Calu3 (cell line): ENCODE measurements around the gene RABGAP1. TPM values are rescaled to one million over a fixed set of nuclear protein-coding genes. Genes with fewer than 3 reads are reported as not detected.

Experiments used
- BruUV-seq: library from RNA; stranded (reverse); fragments of 400-500 nt; replicated peaks from 2 replicates; lab custom pipeline; 2021; lab: Mats Ljungman, UMichigan
- CTCF ChIA-PET: fragments of 300-600 bp; sonication (Branson Sonifier 250); formaldehyde crosslinking; loops from one replicate; lab custom pipeline; 2022; ENCODE audit warnings: antibody characterized with exemption; lab: Charles Lee
- DNase-seq: peaks from one replicate; pipeline ENCODE4 v3.0.0; 2022
- H3K27ac Mint-ChIP-seq: one replicate; pipeline ENCODE4 v1.8.0; 2022; ENCODE audit warnings: mixed read lengths; ENCODE audit not compliant: unreplicated experiment
- H3K27me3 Mint-ChIP-seq: one replicate; pipeline ENCODE4 v1.8.0; 2022; ENCODE audit warnings: mixed read lengths; ENCODE audit not compliant: unreplicated experiment
- H3K36me3 Mint-ChIP-seq: one replicate; pipeline ENCODE4 v1.8.0; 2022; ENCODE audit warnings: mild to moderate bottlenecking, moderate library complexity, mixed read lengths; ENCODE audit not compliant: insufficient read depth, unreplicated experiment
- H3K4me1 Mint-ChIP-seq: one replicate; pipeline ENCODE4 v1.8.0; 2022; ENCODE audit warnings: mild to moderate bottlenecking, low read depth, mixed read lengths; ENCODE audit not compliant: unreplicated experiment
- H3K4me3 Mint-ChIP-seq: one replicate; pipeline ENCODE4 v1.8.0; 2022; ENCODE audit warnings: mild to moderate bottlenecking, low read depth, moderate library complexity, mixed read lengths; ENCODE audit not compliant: unreplicated experiment
- H3K9me3 Mint-ChIP-seq: one replicate; pipeline ENCODE4 v1.8.0; 2022; ENCODE audit warnings: low read depth, mixed read lengths; ENCODE audit not compliant: unreplicated experiment
- CTCF ChIP-seq: fragments of 200-600 bp; IDR thresholded peaks from one replicate; pipeline ENCODE4 v1.8.0; 2022; ENCODE audit warnings: antibody characterized with exemption; ENCODE audit not compliant: unreplicated experiment
- intact Hi-C: fragments of 100-400 bp; cut with micrococcal nuclease; formaldehyde crosslinking; loops from one replicate; pipeline ENCODE4 v1.10.0; 2022; ENCODE audit not compliant: unreplicated experiment
- total RNA-seq: library from RNA; stranded (reverse); gene quantifications from 2 replicates; pipeline ENCODE4 v1.2.3, GENCODE V29; 2022

The RABGAP1 gene
- total RNA-seq, 1 experiment from 2014 or later, result 57.9 TPM

- no peak for DNase-seq
- intact Hi-C loops, result no loop called here
- Mint-ChIP-seq H3K27me3 (no peaks in the 10 kb centered on the region), H3K4me3 (no peak overlapping the region), H3K9me3 (no peaks in the 10 kb centered on the region), H3K36me3 (peaks cover 7% of the 10 kb centered on the region), H3K4me1 (no peaks in the 10 kb centered on the region), H3K27ac (no peak overlapping the region)
- no peak for TF ChIP-seq CTCF
- no TSS peak for BruUV-seq
- CTCF ChIA-PET, result no interaction called here
Observed at GRCh38 chr9:122918310-122918709, 22.5 kb upstream of the RABGAP1 start.

- intact Hi-C loops, result no loop called here
- H3K27ac Mint-ChIP-seq, result no peak overlapping the region
- BruUV-seq, result no TSS peak
Observed at GRCh38 chr9:122922713-122923112, 18.1 kb upstream of the RABGAP1 start.

GRCh38 chr9:122923947-122924346 is 16.9 kb upstream of the RABGAP1 start:
- H3K27me3 Mint-ChIP-seq, result no peaks in the 10 kb centered on the region
- no peaks in the 10 kb centered on the region for H3K4me1 Mint-ChIP-seq
- intact Hi-C loops, result no loop called here
- H3K9me3 Mint-ChIP-seq, result no peaks in the 10 kb centered on the region
- H3K27ac Mint-ChIP-seq, result no peak overlapping the region
- BruUV-seq, result no TSS peak
- CTCF ChIA-PET, result no interaction called here
- no peak overlapping the region for H3K4me3 Mint-ChIP-seq
- H3K36me3 Mint-ChIP-seq, result no peaks in the 10 kb centered on the region
- no peak for DNase-seq
- TF ChIP-seq CTCF, result no peak

More at GRCh38 chr9:122922713-122923112, 18.1 kb upstream of the RABGAP1 start:
- no peak overlapping the region for H3K4me3 Mint-ChIP-seq
- DNase-seq, result no peak
- CTCF ChIA-PET, result no interaction called here
- no peaks in the 10 kb centered on the region for H3K4me1 Mint-ChIP-seq
- no peak for TF ChIP-seq CTCF
- H3K27me3 Mint-ChIP-seq, result no peaks in the 10 kb centered on the region
- no peaks in the 10 kb centered on the region for H3K9me3 Mint-ChIP-seq
- no peaks in the 10 kb centered on the region for H3K36me3 Mint-ChIP-seq

- no peak for DNase-seq
- CTCF ChIA-PET, result interaction anchor here (0.5 kb wide), 1 partner anchor 13 kb away, joined by 5 read pairs; no protein-coding TSS in a partner anchor
- BruUV-seq, result no TSS peak
- TF ChIP-seq CTCF, result no peak
- no peak overlapping the region for H3K27ac Mint-ChIP-seq
- intact Hi-C loops, result no loop called here
- H3K9me3 Mint-ChIP-seq, result no peaks in the 10 kb centered on the region
- H3K36me3 Mint-ChIP-seq, result no peaks in the 10 kb centered on the region
- H3K4me3 Mint-ChIP-seq, result no peak overlapping the region
- no peaks in the 10 kb centered on the region for H3K4me1 Mint-ChIP-seq
- H3K27me3 Mint-ChIP-seq, result no peaks in the 10 kb centered on the region
Observed at GRCh38 chr9:122929796-122930354, 10.9 kb upstream of the RABGAP1 start.
